ENCODE measurements around the gene FAM180B. TPM values are rescaled to one million over a fixed set of nuclear protein-coding genes. Genes with fewer than 3 reads are reported as not detected.

The FAM180B gene
- total and polyA plus RNA-seq, 2 of the 4 experiments (the other 2 are of a cell fraction), result not detected

- H2AK9ac ChIP-seq (replicated peaks; ENCODE audit: low read depth, low read length, poor library complexity), result peak overlapping the region; percentile 78
- H2BK15ac ChIP-seq (ENCODE audit: low read depth, low read length), result no peak overlapping the region
- H3K27ac ChIP-seq (ENCODE audit: insufficient read depth, low read length), result no peak overlapping the region
- no peak overlapping the region for H3K4ac ChIP-seq (ENCODE audit: low read depth, low read length)
- ChIA-PET POLR2A (ENCODE audit: unreplicated experiment) (no interaction called here), CTCF (no interaction called here)
- H2BK5ac ChIP-seq (ENCODE audit: low read depth, low read length, poor library complexity, severe bottlenecking), result no peak overlapping the region
- no peaks in the 10 kb centered on the region for H3K36me3 ChIP-seq (ENCODE audit: control insufficient read depth, insufficient read depth, low read length)
- intact Hi-C loops (cut with micrococcal nuclease) (no loop called here), in situ Hi-C loops (cut with MboI; ENCODE audit: low sequenced_read_pairs) (no loop called here), dilution Hi-C loops (cut with HindIII; ENCODE audit: low sequenced_read_pairs, unreplicated experiment) (no loop called here)
- WGBS, 2 experiments (ENCODE audit: extremely low coverage in 2 of 2, insufficient read length in 1 of 2), result 20% methylated on average over 2 of the region's 6 CpGs; no CpG with 5 or more reads in 1 of the 2 experiments
- no peak for ATAC-seq (ENCODE audit: low read depth)
- peak overlapping the region; percentile 77 for H3K4me2 ChIP-seq (ENCODE audit: low read depth, low read length)
- no peak overlapping the region for H2BK20ac ChIP-seq (ENCODE audit: low read depth, low read length)
- no peak overlapping the region for H3K18ac ChIP-seq (ENCODE audit: low read depth, low read length)
- no peak overlapping the region for H3K9ac ChIP-seq (ENCODE audit: low read depth, low read length)
- H3K9me3 ChIP-seq (ENCODE audit: control insufficient read depth, insufficient read depth, low read length), result peaks cover 3% of the 10 kb centered on the region
- no peak overlapping the region for H4K5ac ChIP-seq (ENCODE audit: low read depth, low read length)
- no peak overlapping the region for H2BK120ac ChIP-seq (ENCODE audit: low read depth, low read length)
- H3K27me3 ChIP-seq (ENCODE audit: control insufficient read depth, insufficient read depth, low read length), result peaks cover 57% of the 10 kb centered on the region
- H4K8ac ChIP-seq (ENCODE audit: low read depth in 2 of 2, low read length in 2 of 2), result no peak overlapping the region
- no peaks in the 10 kb centered on the region for H3K79me1 ChIP-seq (ENCODE audit: low read depth in 1 of 2, low read length in 2 of 2)
- H3K14ac ChIP-seq (replicated peaks; ENCODE audit: low read depth, low read length), result no peak overlapping the region
- TF ChIP-seq POLR2A (IDR thresholded peaks at IDR 0.05; ENCODE audit: low read depth, low read length) (no peak), NFE2L2 (IDR thresholded peaks at IDR 0.05; ENCODE audit: low read depth, low read length) (no peak), ELK1 (IDR thresholded peaks at IDR 0.05; ENCODE audit: borderline replicate concordance, low read depth, low read length) (no peak), CHD1 (IDR thresholded peaks at IDR 0.05; ENCODE audit: low read depth, low read length) (no peak), RCOR1 (IDR thresholded peaks at IDR 0.05; ENCODE audit: insufficient replicate concordance, low read length) (no peak), MXI1 (IDR thresholded peaks at IDR 0.05; ENCODE audit: borderline replicate concordance, low read depth, low read length) (no peak), SMC3 (IDR thresholded peaks at IDR 0.05; ENCODE audit: low read depth, low read length) (no peak), CTCF (conservative IDR thresholded peaks at IDR 0.05; ENCODE audit: low read depth, low read length) (no peak), FOS (IDR thresholded peaks at IDR 0.05; ENCODE audit: low read depth, low read length) (no peak), USF2 (IDR thresholded peaks at IDR 0.05; ENCODE audit: low read depth, low read length) (no peak)
- H2AK5ac ChIP-seq (ENCODE audit: low read depth, low read length), result no peak overlapping the region
- no TSS peak for BruUV-seq (replicated peaks)
- no peak overlapping the region for H4K91ac ChIP-seq (ENCODE audit: insufficient read depth, low read depth, low read length)
- H3K4me1 ChIP-seq (ENCODE audit: control insufficient read depth, insufficient read depth, low read length), result no peaks in the 10 kb centered on the region
- H3K23ac ChIP-seq (ENCODE audit: low read depth, low read length), result no peak overlapping the region
- DNase-seq, result no peak
- H3K56ac ChIP-seq (ENCODE audit: extremely low read depth, insufficient read depth, low read length), result no peak overlapping the region
- H3K9me1 ChIP-seq (ENCODE audit: insufficient read depth, low read length), result no peaks in the 10 kb centered on the region
- no peaks in the 10 kb centered on the region for H4K20me1 ChIP-seq (ENCODE audit: insufficient read depth, low read length)
- no peak overlapping the region for H2AFZ ChIP-seq (replicated peaks; ENCODE audit: low read length, poor library complexity)
- no peak overlapping the region for H3K4me3 ChIP-seq (ENCODE audit: insufficient read depth, low read depth, low read length)
Measured at GRCh38 chr11:47593492-47593933, 7.0 kb downstream of the FAM180B start.
